Neural progenitor cell (in vitro differentiated cells): ENCODE data around the gene CLEC5A.

Source experiments
- EZH2 ChIP-seq: fragments of 200-600 bp; sonication (generic); IDR thresholded peaks from 2 replicates; pipeline ENCODE4 v1.6.1; 2017; ENCODE audit warnings: antibody characterized with exemption, mild to moderate bottlenecking, moderate library complexity
- EZH2phosphoT487 ChIP-seq: fragments of 200-600 bp; sonication (generic); IDR thresholded peaks from 2 replicates; pipeline ENCODE4 v1.6.1; 2017; ENCODE audit warnings: antibody characterized with exemption
- TF ChIP-seq, protein P1 (sequence below): fragments of 200-600 bp; sonication (generic); IDR thresholded peaks from 2 replicates; pipeline ENCODE4 v1.5.1; 2017; ENCODE audit warnings: antibody characterized with exemption, mild to moderate bottlenecking

DNA sequence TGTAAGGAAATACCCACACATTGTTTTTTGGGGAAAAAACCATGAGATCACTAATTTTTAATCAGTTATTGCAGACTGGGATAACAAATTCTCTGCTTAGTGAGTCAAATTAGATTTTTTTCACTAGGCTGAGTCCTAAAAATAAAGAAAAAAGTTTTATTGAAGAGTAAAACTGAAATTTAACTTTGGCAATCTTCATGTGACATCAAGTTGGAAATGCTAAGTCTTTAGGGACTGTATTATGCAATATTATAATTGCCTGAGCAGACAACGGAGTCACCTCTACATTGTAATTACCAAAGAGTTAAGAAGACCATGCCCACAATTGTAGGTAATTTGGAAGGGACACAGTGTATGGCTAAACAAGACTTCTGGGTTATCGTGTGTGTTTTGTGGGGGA is 2.2 kb upstream of the CLEC5A start:
- TF ChIP-seq, protein P1, sequence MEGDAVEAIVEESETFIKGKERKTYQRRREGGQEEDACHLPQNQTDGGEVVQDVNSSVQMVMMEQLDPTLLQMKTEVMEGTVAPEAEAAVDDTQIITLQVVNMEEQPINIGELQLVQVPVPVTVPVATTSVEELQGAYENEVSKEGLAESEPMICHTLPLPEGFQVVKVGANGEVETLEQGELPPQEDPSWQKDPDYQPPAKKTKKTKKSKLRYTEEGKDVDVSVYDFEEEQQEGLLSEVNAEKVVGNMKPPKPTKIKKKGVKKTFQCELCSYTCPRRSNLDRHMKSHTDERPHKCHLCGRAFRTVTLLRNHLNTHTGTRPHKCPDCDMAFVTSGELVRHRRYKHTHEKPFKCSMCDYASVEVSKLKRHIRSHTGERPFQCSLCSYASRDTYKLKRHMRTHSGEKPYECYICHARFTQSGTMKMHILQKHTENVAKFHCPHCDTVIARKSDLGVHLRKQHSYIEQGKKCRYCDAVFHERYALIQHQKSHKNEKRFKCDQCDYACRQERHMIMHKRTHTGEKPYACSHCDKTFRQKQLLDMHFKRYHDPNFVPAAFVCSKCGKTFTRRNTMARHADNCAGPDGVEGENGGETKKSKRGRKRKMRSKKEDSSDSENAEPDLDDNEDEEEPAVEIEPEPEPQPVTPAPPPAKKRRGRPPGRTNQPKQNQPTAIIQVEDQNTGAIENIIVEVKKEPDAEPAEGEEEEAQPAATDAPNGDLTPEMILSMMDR = no peak
- TF ChIP-seq EZH2 = no peak
- TF ChIP-seq EZH2phosphoT487 = no peak
